Mesendoderm (in vitro differentiated cells): Measurements from ENCODE around the gene NPR1.

Experiments used
- DNase-seq: peaks from one replicate; pipeline ENCODE4 v3.0.0; 2013
- H2AK5ac ChIP-seq: 2 replicates; pipeline ENCODE4 v1.6.1; 2013; ENCODE audit warnings: low read length, inconsistent platforms
- H2BK120ac ChIP-seq: 2 replicates; pipeline ENCODE4 v1.6.1; 2013; ENCODE audit warnings: low read depth, mild to moderate bottlenecking, low read length, moderate library complexity, mixed read lengths
- H2BK15ac ChIP-seq: replicated peaks from 2 replicates; pipeline ENCODE4 v1.6.1; 2013; ENCODE audit warnings: low read depth, mild to moderate bottlenecking, moderate library complexity
- H2BK5ac ChIP-seq: 2 replicates; pipeline ENCODE4 v1.6.1; 2013; ENCODE audit warnings: low read length, inconsistent platforms
- H3K18ac ChIP-seq: 2 replicates; pipeline ENCODE4 v1.6.1; 2013; ENCODE audit warnings: mild to moderate bottlenecking, low read length, mixed read lengths
- H3K23ac ChIP-seq: one replicate; pipeline ENCODE4 v1.6.1; 2013; ENCODE audit warnings: low read length
- H3K27ac ChIP-seq: 2 replicates; pipeline ENCODE4 v1.5.1; 2013; ENCODE audit warnings: low read depth, mild to moderate bottlenecking, inconsistent platforms, low read length, moderate library complexity
- H3K27me3 ChIP-seq: 2 replicates; pipeline ENCODE4 v1.6.1; 2013; ENCODE audit warnings: low read length, control low read depth, mild to moderate bottlenecking, inconsistent platforms; ENCODE audit not compliant: insufficient read depth, poor library complexity
- H3K36me3 ChIP-seq: 2 replicates; pipeline ENCODE4 v1.6.1; 2013; ENCODE audit warnings: low read length, inconsistent platforms; ENCODE audit not compliant: control insufficient read depth, insufficient read depth
- H3K4ac ChIP-seq: one replicate; pipeline ENCODE4 v1.6.1; 2013; ENCODE audit warnings: low read depth, mild to moderate bottlenecking, low read length, moderate library complexity
- H3K4me1 ChIP-seq: 2 replicates; pipeline ENCODE4 v1.6.1; 2013; ENCODE audit warnings: low read depth, low read length, inconsistent platforms; ENCODE audit not compliant: control insufficient read depth
- H3K4me2 ChIP-seq: 2 replicates; pipeline ENCODE4 v1.6.1; 2013; ENCODE audit warnings: low read length
- H3K4me3 ChIP-seq: 2 replicates; pipeline ENCODE4 v1.5.1; 2013; ENCODE audit warnings: mild to moderate bottlenecking, low read length
- H3K56ac ChIP-seq: one replicate; pipeline ENCODE4 v1.6.1; 2013; ENCODE audit warnings: low read length
- H3K79me1 ChIP-seq: 2 replicates; pipeline ENCODE4 v1.6.1; 2013; ENCODE audit warnings: low read length, inconsistent platforms
- H3K79me2 ChIP-seq: 2 replicates; pipeline ENCODE4 v1.6.1; 2013; ENCODE audit warnings: mild to moderate bottlenecking, low read length; ENCODE audit not compliant: control insufficient read depth, insufficient read depth
- H3K9ac ChIP-seq: 2 replicates; pipeline ENCODE4 v1.6.1; 2013; ENCODE audit warnings: low read length, inconsistent platforms
- H4K5ac ChIP-seq: one replicate; pipeline ENCODE4 v1.6.1; 2013; ENCODE audit warnings: low read length
- H4K8ac ChIP-seq: one replicate; pipeline ENCODE4 v1.6.1; 2013; ENCODE audit warnings: low read depth, mild to moderate bottlenecking, control low read depth, low read length, moderate library complexity
- WGBS: extraction: QIAGEN DNeasy Blood & Tissue Kit; methylation state at CpG from one replicate; pipeline ENCODE4 v1.1.7; 2013; ENCODE audit warnings: low lambda C conversion rate, missing lambda C conversion rate; ENCODE audit not compliant: insufficient coverage; ENCODE audit errors: extremely low coverage; 5-methylcytosine and 5-hydroxymethylcytosine counted together

The NPR1 gene

GRCh38 chr1:153684892-153685291, 6.4 kb downstream of the NPR1 start:
- DNase-seq, result no peak
- Histone ChIP-seq H3K27me3 (no peaks in the 10 kb centered on the region), H4K8ac (no peak overlapping the region), H3K4ac (no peak overlapping the region), H3K9ac (no peak overlapping the region), H2BK15ac (no peak overlapping the region), H3K18ac (no peak overlapping the region), H2BK5ac (no peak overlapping the region), H4K5ac (no peak overlapping the region), H2BK120ac (no peak overlapping the region), H3K4me3 (no peak overlapping the region), H2AK5ac (no peak overlapping the region), H3K4me2 (no peak overlapping the region), H3K4me1 (no peaks in the 10 kb centered on the region), H3K27ac (no peak overlapping the region), H3K79me1 (no peaks in the 10 kb centered on the region), H3K56ac (no peak overlapping the region), H3K36me3 (peaks cover 1% of the 10 kb centered on the region), H3K79me2 (no peaks in the 10 kb centered on the region), H3K23ac (no peak overlapping the region)
- WGBS, result no CpG with 5 or more reads among the region's 12 CpGs

DNA sequence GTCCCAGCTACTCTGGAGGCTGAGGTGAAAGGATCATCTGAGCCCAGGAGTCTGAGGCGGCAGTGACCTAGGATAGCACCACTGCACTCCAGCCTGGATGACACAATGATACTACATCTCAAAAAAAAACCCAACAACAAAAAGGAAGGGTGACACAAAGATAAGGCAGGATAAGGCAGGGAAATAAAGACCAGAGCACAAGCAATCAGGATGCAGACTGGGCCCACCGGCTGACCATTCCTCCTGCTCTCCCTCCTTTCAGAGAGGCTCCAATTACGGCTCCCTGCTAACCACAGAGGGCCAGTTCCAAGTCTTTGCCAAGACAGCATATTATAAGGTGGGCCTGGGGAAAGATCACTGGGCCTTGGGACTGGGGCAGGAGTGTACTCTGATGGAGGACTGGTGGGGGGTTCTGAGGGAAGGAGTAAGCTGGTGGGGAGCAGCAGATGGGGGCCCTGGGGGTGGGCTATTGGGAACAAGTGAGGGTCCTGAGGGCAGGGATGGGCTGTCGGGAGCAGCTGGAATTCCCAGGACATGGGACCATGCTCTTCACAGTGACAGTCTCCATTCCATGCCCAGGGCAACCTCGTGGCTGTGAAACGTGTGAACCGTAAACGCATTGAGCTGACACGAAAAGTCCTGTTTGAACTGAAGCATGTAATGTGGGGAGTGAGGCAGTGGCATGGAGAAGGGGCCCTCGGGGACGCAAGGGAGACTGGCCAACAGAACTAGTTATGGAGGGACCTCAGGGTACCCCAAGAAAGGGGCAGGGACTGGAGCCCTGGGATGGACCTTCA, 7.3 kb downstream of the NPR1 start:
- H3K79me2 ChIP-seq, result no peaks in the 10 kb centered on the region
- no peak overlapping the region for H3K4me2 ChIP-seq
- H3K9ac ChIP-seq, result no peak overlapping the region
- WGBS, result no CpG with 5 or more reads among the region's 11 CpGs
- H3K23ac ChIP-seq, result no peak overlapping the region
- no peak overlapping the region for H3K27ac ChIP-seq
- no peaks in the 10 kb centered on the region for H3K4me1 ChIP-seq
- no peak overlapping the region for H2BK15ac ChIP-seq
- no peaks in the 10 kb centered on the region for H3K27me3 ChIP-seq
- H3K4me3 ChIP-seq, result no peak overlapping the region
- H2BK5ac ChIP-seq, result no peak overlapping the region
- no peak overlapping the region for H4K5ac ChIP-seq
- DNase-seq, result no peak
- peaks cover 1% of the 10 kb centered on the region for H3K36me3 ChIP-seq
- no peak overlapping the region for H2BK120ac ChIP-seq
- no peaks in the 10 kb centered on the region for H3K79me1 ChIP-seq
- no peak overlapping the region for H3K4ac ChIP-seq
- H3K56ac ChIP-seq, result peak overlapping the region; percentile 2
- H2AK5ac ChIP-seq, result no peak overlapping the region
- no peak overlapping the region for H3K18ac ChIP-seq
- no peak overlapping the region for H4K8ac ChIP-seq

DNA sequence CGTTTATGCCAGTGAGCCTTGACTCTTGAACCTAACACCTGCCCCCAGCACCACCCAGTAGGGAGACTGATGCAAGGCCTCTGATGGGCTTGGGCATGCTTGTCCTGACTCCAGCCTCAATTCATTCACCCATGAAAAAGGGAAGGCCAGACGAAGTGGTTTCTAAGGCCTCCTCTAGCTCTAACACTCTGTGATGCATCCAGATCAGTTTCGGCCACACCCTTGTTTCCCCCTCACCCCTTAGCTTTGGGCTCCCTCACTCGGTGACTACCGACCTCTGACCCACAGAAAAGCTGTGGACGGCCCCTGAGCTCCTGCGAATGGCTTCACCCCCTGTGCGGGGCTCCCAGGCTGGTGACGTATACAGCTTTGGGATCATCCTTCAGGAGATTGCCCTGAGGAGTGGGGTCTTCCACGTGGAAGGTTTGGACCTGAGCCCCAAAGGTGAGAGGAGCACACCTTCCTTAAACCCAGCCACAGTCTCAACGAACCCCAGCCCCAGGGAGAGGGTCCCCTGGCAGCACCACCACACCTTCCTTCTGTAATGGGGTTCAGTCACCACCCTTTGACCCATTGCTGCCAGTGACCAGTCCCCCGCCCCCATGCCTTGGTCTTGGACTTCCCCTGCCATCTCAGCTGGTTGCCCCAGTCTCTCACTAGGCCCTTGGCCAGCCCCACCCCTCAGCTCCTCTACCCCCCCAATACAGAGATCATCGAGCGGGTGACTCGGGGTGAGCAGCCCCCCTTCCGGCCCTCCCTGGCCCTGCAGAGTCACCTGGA, 9.0 kb downstream of the NPR1 start:
- Histone ChIP-seq H3K56ac (no peak overlapping the region), H3K4me1 (no peaks in the 10 kb centered on the region), H2BK120ac (no peak overlapping the region), H3K23ac (no peak overlapping the region), H3K4me3 (no peak overlapping the region), H2AK5ac (no peak overlapping the region), H3K9ac (no peak overlapping the region), H3K27me3 (no peaks in the 10 kb centered on the region), H4K5ac (no peak overlapping the region), H3K36me3 (peaks cover 1% of the 10 kb centered on the region), H3K27ac (no peak overlapping the region), H3K4ac (no peak overlapping the region), H3K18ac (no peak overlapping the region), H3K4me2 (no peak overlapping the region), H2BK15ac (no peak overlapping the region), H4K8ac (no peak overlapping the region), H3K79me1 (no peaks in the 10 kb centered on the region), H3K79me2 (no peaks in the 10 kb centered on the region), H2BK5ac (no peak overlapping the region)
- DNase-seq, result no peak
- no CpG with 5 or more reads among the region's 16 CpGs for WGBS

- H3K23ac ChIP-seq, result peak overlapping the region; percentile 89
- no peaks in the 10 kb centered on the region for H3K4me1 ChIP-seq
- no peak overlapping the region for H3K4ac ChIP-seq
- no peaks in the 10 kb centered on the region for H3K27me3 ChIP-seq
- H4K8ac ChIP-seq, result no peak overlapping the region
- no CpG with 5 or more reads among the region's 7 CpGs for WGBS
- peaks cover 1% of the 10 kb centered on the region for H3K36me3 ChIP-seq
- H3K4me2 ChIP-seq, result no peak overlapping the region
- H2BK120ac ChIP-seq, result no peak overlapping the region
- H3K18ac ChIP-seq, result no peak overlapping the region
- H3K79me2 ChIP-seq, result no peaks in the 10 kb centered on the region
- H3K4me3 ChIP-seq, result no peak overlapping the region
- H2AK5ac ChIP-seq, result no peak overlapping the region
- peak overlapping the region; percentile 49 for H3K56ac ChIP-seq
- no peak overlapping the region for H2BK5ac ChIP-seq
- no peak overlapping the region for H3K9ac ChIP-seq
- no peaks in the 10 kb centered on the region for H3K79me1 ChIP-seq
- H4K5ac ChIP-seq, result no peak overlapping the region
- no peak overlapping the region for H2BK15ac ChIP-seq
- no peak for DNase-seq
- no peak overlapping the region for H3K27ac ChIP-seq
Measured at GRCh38 chr1:153688276-153688675, 9.8 kb downstream of the NPR1 start.

- peak overlapping the region; percentile 45 for H3K23ac ChIP-seq
- no peak overlapping the region for H4K5ac ChIP-seq
- H3K79me2 ChIP-seq, result no peaks in the 10 kb centered on the region
- H4K8ac ChIP-seq, result no peak overlapping the region
- WGBS, result no CpG with 5 or more reads among the region's 18 CpGs
- no peak overlapping the region for H2BK5ac ChIP-seq
- H3K56ac ChIP-seq, result no peak overlapping the region
- H3K4ac ChIP-seq, result no peak overlapping the region
- no peak overlapping the region for H2BK15ac ChIP-seq
- DNase-seq, result no peak
- H3K18ac ChIP-seq, result no peak overlapping the region
- H3K36me3 ChIP-seq, result peaks cover 1% of the 10 kb centered on the region
- H3K27me3 ChIP-seq, result no peaks in the 10 kb centered on the region
- H3K27ac ChIP-seq, result no peak overlapping the region
- no peak overlapping the region for H2BK120ac ChIP-seq
- no peak overlapping the region for H2AK5ac ChIP-seq
- no peak overlapping the region for H3K4me2 ChIP-seq
- no peaks in the 10 kb centered on the region for H3K79me1 ChIP-seq
- no peaks in the 10 kb centered on the region for H3K4me1 ChIP-seq
- H3K9ac ChIP-seq, result no peak overlapping the region
- no peak overlapping the region for H3K4me3 ChIP-seq
Measured at GRCh38 chr1:153688736-153689328, 10.3 kb downstream of the NPR1 start.
